NCI-H187 (cell line): ENCODE results near the gene PLK2.
A peak's percentile ranks its signal among the peaks of the same experiment; 100 is the strongest.

Experiments used
- DNase-seq, 2 experiments: peaks; one replicate each; lab custom pipeline; 2025; lab: John Stamatoyannopoulos, UW

PLK2 gene

DNA sequence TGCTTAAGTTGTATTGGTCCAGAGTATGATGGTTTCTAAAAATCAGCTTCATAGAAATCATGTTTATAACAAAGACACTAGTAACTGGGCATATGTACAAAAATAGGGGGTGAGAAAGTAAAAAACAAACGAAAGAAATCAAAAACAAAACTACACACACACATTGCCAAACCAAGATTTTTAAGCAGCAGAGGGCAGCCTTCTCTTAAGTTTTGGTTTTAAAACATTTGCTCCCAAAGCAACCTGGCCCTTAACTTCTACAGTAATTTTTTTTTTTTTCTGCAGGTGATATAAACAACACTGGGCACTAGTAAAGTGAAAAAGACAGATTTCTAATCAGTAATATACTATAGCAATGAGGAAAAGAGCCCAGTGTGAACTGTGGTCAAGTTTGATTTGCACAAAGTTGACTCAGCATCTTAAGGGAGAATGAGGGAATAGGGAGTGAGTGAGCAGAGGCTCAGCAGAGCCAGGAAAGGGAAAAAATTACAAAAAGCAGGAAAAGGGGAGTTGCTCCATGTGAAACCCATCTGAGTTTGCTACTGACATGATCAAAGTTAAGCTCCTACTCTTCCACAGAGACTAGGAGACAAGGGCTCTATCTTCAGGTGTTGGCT, 18.0 kb upstream of the PLK2 start:
- DNase-seq: no peak

DNA sequence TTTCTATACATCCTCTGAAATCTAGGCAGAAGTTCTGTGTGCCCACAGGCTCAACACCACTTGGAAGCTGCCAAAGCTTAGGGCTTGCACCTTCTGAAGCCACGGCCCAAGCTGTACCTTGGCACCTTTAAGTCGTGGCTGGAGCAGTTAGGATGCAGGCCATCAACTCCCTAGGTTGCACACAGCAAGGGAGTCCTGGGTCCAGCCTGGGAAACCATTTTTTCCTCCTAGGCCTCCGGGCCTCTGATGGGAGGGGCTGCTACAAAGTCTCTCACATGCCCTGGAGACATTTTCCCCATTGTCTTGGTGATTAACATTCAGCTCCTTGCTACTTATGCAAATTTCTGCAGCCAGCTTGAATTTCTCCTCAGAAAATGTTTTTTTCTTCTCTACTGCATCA, 15.5 kb upstream of the PLK2 start:
- DNase-seq: no peak

DNA sequence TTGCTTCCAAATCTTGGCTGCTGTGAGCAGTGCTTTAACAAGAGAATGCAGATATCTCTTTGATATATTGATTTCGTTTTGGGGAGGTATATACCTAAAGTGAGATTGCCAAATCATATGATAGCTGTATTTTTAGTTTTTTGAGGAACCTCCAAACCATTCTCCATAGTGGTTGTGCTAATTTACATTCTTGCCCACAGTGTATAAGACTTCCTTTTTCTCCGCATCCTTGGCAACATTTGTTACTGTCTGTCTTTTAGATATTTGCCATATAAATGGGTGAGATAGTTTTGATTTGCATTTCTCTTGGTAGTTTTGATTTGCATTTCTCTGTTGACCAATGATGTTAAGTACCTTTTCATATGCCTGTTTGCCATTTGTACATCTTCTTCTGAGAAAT, 10.0 kb upstream of the PLK2 start:
- DNase-seq: no peak

DNA sequence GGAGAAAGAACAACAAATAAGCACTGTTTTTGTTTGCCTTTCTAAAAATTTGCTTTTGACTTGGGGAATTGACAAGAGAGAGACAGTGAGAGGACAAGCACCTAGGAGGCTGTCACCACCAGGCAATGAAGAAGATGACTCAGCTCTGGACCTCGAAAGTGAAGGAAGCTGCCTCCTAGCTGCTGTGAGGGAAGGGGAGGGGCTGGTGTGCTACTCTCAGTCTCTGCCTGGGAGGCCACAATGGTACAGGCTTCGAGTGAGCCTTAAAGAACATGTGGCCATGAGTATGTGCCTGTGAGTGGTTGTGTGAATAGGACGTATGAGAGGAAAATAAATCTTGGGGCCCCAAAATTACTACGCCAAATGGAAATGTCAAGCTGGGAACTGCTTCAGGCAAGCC, 7.1 kb upstream of the PLK2 start:
- no peak for DNase-seq

DNA sequence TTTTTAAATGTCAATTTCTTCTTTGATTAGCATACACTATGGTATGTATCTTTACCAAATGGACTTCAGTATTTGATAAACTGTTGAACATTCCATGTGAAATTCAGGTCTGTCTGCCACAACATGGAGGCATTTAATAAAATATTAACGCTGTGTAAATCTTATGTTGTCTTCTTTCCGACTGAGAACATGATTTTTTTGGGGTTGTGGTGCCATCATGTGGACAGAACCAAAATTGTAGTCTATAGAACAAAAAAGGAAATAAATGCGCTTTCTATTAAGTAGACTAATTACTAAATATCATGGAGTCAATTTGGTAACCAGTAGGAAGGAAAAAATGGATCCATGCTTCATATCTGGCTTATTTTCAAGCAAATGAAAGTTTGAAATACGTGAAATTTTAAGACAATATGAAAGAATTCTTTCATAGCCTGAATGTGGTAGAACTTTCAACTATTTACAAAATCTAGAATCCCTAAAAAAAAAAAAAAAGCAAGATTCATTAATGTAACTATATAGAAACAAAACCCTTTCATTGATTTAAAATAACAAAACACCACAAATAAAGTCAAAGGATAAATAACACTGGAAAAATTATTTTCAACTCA, 2.8 kb upstream of the PLK2 start:
- peak; percentile 5 to 15 for DNase-seq

DNA sequence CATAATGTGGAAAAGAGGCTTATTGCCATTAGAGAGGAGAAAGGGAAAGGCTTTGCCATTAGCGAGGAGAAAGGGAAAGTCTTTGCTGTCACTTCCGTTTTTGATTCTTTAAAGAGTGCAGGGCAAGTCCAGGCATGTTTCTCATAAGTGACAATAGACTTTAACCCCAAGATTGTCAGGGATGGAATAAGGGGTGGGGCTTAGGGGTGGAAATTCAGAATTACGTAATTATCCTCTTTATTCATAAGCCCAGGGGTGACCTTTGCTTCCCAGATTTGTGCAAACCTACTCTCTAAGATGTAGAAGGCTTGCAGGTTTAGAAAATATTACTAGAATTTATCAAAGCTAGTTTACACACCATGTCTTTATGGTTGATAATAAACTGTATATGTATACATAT, 2.3 kb upstream of the PLK2 start:
- DNase-seq: no peak

DNA sequence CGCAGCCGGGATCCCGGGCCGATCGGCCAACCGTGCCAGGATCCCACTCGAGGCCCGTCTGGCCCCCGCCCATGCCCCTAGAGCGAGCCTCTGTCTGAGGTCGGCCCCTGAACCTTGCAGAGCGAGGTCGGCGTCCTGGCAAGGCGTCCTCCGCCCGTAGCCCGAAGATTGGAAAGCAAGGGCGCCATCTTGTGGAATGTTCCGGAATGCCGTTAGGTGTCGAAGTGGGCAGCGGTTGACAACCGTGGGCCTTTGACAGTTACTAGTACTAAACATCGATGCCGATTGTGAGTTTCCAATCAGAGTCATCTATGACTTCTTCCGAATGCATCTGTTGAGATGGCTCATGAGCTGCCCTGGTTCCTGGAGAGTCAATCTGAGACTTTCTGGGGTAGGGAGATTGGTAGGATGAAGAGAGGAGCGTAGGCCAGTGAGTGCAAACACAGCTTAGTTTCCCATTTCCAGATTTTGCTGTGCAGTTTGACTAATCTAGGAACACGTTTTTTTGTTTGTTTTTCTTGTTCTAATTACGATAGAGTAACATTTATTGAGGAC, 923 bp upstream of the PLK2 start:
- peak; percentile 82 to 91 for DNase-seq

DNA sequence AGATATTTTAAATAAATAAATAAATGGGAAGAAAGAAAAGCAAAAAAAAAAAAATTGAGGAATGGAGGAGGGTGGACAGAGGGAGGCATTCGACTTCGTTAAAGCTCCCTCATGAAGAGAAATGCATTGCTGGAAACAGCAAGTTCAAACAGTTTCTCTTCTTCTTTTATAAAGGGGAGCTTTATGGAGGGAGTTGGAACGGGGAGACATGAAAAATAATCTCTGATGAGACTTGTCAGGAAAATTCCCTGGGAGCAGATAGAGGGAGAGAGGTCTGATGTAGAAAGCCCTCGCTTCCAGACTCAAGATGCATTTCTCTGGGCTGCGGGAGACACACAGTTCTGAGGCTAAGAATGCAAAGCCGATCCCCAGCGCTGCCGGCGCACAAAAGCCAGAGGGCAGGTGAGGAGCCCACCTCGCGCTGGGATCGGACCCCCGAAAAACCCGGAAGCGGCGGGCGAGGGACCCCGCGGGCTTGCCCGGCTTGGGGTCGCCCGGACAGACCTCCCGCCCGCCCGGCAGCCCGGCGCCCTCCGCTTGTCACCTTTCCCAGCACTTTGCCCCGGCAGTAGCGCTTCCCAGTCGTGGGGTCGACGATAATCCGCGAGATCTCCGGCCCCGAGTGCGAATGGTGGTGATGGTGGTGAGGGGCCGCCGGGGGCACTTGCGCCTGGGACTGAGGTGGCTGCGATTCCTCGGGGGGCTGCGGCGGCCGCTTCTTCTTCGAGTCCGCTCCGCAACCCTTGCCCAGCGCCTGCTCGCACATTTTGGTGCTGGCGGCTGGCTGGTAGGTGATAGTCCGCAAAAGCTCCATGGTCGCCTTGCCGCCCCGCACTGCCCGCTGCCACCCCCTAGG, 512 bp downstream of the PLK2 start:
- no peak for DNase-seq

DNA sequence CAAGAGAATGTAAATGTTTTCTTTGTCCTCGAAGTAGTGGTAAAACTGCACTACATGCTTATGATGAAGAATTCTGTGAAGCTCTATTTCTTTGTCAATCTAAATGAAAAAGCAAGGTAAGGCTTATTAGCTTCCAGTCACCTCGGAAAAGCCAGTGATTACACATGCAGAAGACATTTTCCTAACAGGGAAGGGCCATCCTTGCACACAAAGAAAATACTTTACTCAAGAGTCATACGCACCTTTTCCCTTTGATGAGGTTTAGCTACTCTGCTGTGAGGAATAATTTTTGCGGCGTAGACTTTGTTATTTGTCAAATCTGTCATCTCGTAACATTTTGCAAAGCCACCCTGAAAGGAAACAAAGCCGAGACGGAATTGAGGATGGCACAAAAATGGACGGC, 1.1 kb downstream of the PLK2 start:
- DNase-seq: no peak

DNA sequence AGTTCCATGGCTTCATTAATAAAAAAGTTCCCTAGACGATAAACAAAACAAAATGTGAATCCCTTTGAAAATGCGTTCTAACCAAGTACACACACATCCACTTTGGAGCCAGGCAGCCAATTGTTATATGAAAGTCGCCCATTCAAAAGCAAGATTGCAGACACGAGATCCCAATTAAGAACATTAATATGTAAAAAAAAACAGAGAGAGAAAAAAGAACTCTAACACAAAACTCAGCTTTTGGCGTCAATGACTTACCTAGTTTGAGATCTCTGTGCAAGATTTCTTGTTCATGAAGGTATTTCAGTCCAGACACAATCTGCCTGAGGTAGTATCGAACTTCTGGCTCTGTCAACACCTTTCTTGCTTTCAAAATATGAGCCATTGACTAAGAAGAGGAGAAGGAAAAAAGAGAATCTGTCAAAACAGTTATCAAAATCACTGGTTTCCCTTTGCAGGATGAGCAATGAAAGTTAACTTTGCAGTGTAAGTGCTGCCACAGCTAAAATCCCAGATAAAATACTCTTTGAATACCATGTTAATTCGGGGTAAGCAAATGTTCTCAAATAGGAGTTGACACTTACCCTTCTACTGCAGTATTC, 1.6 kb downstream of the PLK2 start:
- no peak for DNase-seq

DNA sequence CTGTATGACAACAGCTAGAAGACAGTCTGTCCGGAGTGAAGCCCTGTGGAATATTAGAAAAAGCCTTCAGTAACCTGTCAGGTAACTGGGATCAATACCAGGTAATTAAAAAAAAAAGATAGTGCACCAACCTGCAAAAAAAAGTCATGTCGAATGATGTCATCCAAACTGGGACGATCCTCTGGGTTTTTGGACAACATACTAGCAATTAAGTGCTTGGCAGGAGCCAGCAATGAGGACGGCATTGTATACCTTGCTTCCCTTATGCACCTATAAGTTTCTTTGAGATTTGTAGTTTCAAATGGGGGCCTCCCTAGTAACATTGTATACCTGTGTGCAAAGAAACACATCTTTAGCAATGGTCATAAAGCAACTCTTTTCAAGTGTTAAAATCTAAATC, 2.8 kb downstream of the PLK2 start:
- no peak for DNase-seq

DNA sequence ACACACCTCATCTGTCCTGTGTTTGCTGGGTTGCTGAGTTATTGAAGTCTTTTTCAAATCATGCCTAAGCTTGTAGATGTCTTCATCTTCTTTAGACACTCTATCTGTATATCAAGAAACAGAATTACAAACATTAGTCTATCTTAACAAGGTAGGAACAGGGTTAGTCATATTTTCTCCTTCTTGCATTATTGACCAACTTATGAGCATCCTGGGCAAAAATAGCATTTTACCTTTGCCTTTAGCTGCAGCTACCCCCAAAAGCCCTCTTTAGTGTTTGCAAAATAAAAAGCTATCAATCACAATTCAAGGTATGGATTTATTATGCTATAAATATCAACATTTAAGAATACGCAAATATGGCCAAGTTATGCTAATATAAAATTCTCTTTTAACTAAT, 3.4 kb downstream of the PLK2 start:
- no peak for DNase-seq

DNA sequence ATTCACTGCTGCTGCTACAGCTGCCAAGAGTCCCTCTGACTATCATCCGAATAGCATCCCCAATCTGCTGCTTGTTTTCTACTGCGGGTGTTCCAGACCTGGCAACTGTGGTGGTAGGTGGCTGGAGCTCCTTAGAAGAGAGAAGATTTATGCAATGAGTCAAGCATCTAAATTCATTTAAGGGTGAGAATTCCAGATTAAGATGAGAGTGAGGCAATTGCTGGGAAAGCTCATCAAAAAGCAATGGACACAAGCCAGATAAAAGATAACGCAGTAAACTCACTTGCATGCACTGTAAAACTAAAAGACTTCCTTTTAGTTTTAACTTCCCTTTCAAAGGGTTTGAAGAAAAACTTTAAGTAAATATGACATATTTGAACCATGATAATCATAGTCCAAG, 3.9 kb downstream of the PLK2 start:
- DNase-seq: no peak

DNA sequence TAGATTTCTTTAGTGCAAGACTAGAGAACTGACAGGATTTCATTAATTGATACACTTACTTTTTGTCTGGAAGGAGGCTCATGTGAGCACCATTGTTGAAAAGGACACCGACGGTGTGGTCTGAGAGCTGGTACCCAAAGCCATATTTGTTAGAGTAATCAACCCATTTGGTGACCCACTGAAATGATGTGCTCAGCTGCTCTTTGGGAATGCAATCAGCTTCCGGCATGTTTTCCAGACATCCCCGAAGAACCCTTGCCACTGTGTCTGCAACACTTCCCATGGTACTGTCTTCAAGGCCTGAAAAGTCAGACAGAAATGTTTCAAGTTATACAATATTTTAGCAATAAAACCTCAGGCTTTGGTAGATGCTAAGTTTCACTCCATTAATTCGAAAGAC, 4.4 kb downstream of the PLK2 start:
- no peak for DNase-seq

DNA sequence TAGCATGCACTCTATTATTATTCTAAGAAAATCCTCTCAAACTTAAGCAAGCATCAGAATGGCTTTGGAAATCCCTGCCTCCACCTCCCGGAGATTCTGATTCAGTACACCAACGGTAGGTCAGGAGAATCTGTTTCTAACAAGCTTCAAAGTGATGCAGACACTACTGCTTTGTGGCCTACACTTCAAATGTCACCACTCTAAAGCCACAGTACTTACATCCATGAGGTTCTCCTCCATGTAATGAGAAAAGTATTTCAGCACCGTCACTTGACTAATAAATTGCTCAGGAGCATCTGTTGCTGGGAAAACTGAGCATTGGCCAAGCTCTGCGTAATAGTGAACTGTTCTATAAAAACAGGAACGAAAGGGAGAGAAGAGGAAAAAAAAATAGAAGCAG, 4.8 kb downstream of the PLK2 start:
- no peak for DNase-seq

DNA sequence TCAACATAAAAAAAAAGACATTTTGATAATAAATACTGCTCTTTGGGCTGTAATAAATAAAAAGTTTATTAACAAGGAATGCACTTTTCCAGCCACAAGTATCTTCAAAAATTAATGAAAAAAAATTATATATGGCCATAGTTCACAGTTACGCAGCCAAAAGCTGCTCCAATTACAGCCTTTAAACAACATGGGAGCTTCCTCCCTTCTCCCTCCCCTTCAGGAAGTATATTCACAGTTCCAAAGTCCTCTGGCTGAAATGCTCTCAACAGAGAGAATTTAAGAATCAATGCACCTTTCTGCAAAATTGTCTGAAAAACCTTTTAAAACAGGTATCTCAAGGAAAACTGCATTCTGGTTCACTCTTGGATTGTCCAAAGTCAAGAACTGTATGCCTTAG, 5.9 kb downstream of the PLK2 start:
- DNase-seq: no peak

DNA sequence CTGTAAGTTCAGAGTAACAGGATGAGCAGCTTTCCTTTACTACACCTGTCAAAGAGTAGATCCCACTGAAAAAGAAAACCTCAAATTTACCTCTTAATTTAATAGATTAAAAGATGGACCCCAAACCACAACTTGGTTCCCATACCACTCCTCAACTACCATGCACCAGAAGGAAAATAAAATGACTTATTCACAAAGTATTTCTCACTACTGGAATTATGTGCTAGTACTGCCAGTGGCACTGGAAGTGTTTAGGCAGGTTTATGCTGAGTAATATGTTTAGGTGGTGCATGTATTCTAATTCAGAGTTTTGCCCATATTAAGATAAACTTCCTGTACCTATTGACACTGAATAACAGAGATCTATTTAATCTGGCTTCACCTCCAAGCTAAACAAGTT, 6.6 kb downstream of the PLK2 start:
- DNase-seq: no peak

DNA sequence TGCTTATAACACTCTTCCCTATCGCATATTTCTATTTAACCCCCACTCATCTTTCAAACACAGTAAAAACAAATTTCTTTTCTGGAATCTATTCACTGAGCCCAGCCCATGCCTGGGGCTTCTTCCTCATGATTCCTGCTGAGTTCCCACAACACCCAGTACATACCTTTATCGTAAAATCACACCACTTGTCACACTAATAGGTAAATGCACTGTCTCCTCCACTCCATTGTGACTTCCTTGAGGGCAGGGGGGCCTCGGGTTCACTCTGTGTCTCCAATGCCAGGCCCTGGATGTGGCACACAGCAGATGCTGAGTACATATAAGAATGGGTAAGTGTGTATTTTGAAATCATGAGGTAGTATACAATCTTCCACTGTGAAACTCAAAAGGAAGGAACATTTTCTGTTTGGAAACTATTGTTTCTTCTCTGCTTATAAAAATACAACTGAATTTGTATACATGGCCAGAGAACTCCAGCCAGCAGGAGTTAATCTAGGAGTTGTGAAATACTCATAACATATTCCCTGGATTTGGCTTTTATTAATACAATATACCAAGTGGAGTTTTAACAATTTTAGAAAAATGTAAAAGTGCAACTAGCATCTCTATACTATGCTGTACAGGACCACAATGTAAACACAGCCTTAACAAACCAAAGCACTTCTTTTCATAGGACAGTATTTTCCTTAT, 7.2 kb downstream of the PLK2 start:
- DNase-seq: no peak

DNA sequence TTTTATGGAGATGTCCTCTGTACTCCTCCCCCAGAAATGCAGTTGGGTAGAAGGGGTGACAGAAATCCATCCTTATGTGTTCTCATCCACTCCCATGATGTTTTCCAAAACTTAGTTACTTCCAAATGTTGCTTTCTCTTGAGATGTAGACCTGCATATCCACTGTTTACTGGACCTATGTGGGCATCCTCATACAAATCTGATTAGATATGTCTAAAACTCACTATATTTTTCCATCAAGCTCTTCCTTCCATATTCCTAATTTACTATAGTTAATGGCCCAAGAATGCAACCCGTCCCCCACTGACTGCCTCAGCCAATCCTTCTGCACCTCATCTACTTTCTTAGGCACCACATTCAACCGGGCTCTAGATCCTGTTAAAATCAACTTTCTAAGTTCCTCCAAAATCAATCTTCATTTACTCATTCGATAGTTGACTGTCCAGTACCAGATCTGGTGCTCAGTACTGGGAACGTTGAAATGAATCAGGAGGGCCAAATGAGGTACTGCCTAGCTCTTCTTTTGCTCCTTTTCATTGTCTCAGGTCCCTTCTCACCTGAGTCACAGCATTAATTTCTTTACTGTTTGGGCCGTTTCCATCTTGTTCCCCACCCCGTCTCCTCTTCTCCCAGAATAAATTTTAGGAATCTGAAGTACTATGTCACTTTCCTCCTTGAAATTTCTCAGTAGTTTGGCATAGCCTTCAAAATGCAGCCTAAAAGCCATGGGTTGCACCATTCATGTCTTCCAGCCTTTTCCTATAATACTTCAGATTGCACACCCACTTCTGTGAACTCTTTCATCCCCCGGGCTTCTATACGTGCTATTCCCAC, 7.9 kb downstream of the PLK2 start:
- no peak for DNase-seq

DNA sequence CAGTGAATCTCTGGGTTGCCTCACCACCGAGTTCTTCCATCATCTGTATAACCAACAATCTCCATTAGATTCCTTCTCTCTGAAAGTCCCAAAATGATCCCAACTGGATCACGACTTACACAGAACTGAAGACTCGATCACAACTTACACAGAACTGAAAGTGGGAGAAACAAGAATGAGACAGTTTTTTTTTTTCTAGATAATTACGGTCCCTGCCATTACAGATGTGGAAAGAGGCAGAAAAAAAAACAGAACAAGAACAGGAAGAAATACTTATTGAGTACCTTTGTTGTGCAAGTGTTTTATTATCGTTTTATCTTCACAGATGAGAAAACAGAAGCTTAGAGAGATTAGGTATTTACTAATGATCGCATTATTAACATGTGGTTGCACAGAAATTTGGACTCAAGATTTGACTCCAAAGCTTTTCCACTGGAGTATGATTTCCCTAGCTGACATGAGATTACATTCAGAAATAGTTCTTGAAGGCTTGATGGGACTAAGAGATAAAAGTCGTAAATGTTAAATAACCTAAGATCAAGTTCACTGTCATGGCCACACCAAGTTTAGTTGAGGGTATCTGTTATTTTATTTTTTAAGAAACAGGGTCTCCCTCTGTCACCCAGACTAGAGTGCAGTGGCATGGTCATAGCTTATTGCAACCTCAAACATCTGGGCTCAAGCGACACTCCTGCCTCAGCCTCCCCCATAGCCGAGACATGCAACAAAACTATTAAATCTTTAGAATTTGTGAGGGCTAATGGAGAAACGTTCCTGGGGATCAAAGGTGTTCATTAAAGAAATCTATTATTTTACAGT, 8.9 kb downstream of the PLK2 start:
- DNase-seq: no peak
